HEK293 (cell line): ENCODE results near the gene GCA.

Experiments used
- CTCF ChIA-PET: fragments of 350-600 bp; formaldehyde crosslinking; extraction: SDS; loops from one replicate; lab custom pipeline; 2021; ENCODE audit warnings: antibody characterized with exemption; lab: Yijun Ruan, JAX
- POLR2A ChIA-PET: fragments of 300-600 bp; formaldehyde crosslinking; extraction: SDS; loops from one replicate; lab custom pipeline; 2020; ENCODE audit warnings: antibody characterized with exemption, inconsistent platforms; lab: Yijun Ruan, JAX
- H3K27ac ChIP-seq: fragments of 200-500 bp; sonication (Bioruptor generic); 2 replicates; pipeline ENCODE4 v1.5.1; 2014; ENCODE audit warnings: low read depth, low read length, control low read depth, inconsistent platforms; ENCODE audit errors: extremely low read depth
- H3K36me3 ChIP-seq, 2 experiments: fragments of 200-500 bp in 1 of 2; sonication (Bioruptor generic) in 1 of 2; 1 replicate in 1 of 2; 2 replicates in 1 of 2; pipeline ENCODE4 v1.5.1; 2014 to 2017; ENCODE audit warnings: inconsistent platforms in 2 of 2, low read length in 2 of 2; ENCODE audit not compliant: control insufficient read depth in 2 of 2, insufficient read depth in 1 of 2
- H3K4me1 ChIP-seq: fragments of 200-500 bp; sonication (Bioruptor generic); 2 replicates; pipeline ENCODE4 v1.5.1; 2014; ENCODE audit warnings: mild to moderate bottlenecking, low read length, inconsistent platforms; ENCODE audit not compliant: control insufficient read depth, insufficient read depth
- H3K4me3 ChIP-seq: 2 replicates; pipeline ENCODE4 v1.5.1; 2011; ENCODE audit warnings: low read depth, mild to moderate bottlenecking, control low read depth, low read length, moderate library complexity
- H3K9me3 ChIP-seq: fragments of 200-500 bp; sonication (Bioruptor generic); 2 replicates; pipeline ENCODE4 v1.5.1; 2014; ENCODE audit warnings: low read depth, low read length, inconsistent platforms; ENCODE audit not compliant: control insufficient read depth, insufficient read depth
- GLIS1 ChIP-seq: fragments of 450-650 bp; formaldehyde crosslinking; IDR thresholded peaks from 2 replicates; pipeline ENCODE4 v1.5.1; 2016; ENCODE audit warnings: missing biosample characterization, missing genetic modification characterization
- HOXD13 ChIP-seq: sonication (generic); formaldehyde crosslinking; IDR thresholded peaks from 2 replicates; pipeline ENCODE4 v1.8.0; 2022; ENCODE audit warnings: missing genetic modification reagents, borderline replicate concordance
- KLF7 ChIP-seq: fragments of 450-650 bp; formaldehyde crosslinking; IDR thresholded peaks from 2 replicates; pipeline ENCODE4 v1.5.1; 2016; ENCODE audit warnings: missing biosample characterization, missing genetic modification characterization, borderline replicate concordance
- KLF8 ChIP-seq: fragments of 450-650 bp; formaldehyde crosslinking; IDR thresholded peaks from 2 replicates; pipeline ENCODE4 v1.5.1; 2016; ENCODE audit warnings: missing biosample characterization, missing genetic modification characterization
- RBAK ChIP-seq: fragments of 450-650 bp; formaldehyde crosslinking; IDR thresholded peaks from 2 replicates; pipeline ENCODE4 v1.5.1; 2016; ENCODE audit warnings: missing biosample characterization, missing genetic modification characterization
- TSHZ1 ChIP-seq: fragments of 450-650 bp; formaldehyde crosslinking; IDR thresholded peaks from 2 replicates; pipeline ENCODE4 v1.5.1; 2016; ENCODE audit warnings: missing biosample characterization, missing genetic modification characterization, borderline replicate concordance
- YY1 ChIP-seq: fragments of 450-650 bp; formaldehyde crosslinking; IDR thresholded peaks from 2 replicates; pipeline ENCODE4 v1.5.1; 2018; ENCODE audit warnings: missing biosample characterization, missing genetic modification characterization
- ZFP37 ChIP-seq: fragments of 450-650 bp; formaldehyde crosslinking; IDR thresholded peaks from 2 replicates; pipeline ENCODE4 v1.5.1; 2016; ENCODE audit warnings: missing biosample characterization, missing genetic modification characterization
- ZNF174 ChIP-seq: fragments of 450-650 bp; formaldehyde crosslinking; IDR thresholded peaks from 2 replicates; pipeline ENCODE4 v1.5.0; 2017; ENCODE audit warnings: missing biosample characterization, mild to moderate bottlenecking, missing genetic modification characterization
- ZNF266 ChIP-seq: fragments of 450-650 bp; formaldehyde crosslinking; IDR thresholded peaks from 2 replicates; pipeline ENCODE4 v1.5.1; 2016; ENCODE audit warnings: missing biosample characterization, missing genetic modification characterization, low read depth
- ZNF341 ChIP-seq: fragments of 450-650 bp; formaldehyde crosslinking; IDR thresholded peaks from 2 replicates; pipeline ENCODE4; 2016; ENCODE audit warnings: low read depth, missing biosample characterization, missing genetic modification characterization
- ZNF426 ChIP-seq: fragments of 450-650 bp; formaldehyde crosslinking; IDR thresholded peaks from 2 replicates; pipeline ENCODE4 v1.5.1; 2017; ENCODE audit warnings: missing biosample characterization, missing genetic modification characterization, mild to moderate bottlenecking, inconsistent platforms, moderate library complexity
- TF ChIP-seq, protein P1 (sequence below): fragments of 450-650 bp; formaldehyde crosslinking; IDR thresholded peaks from 2 replicates; pipeline ENCODE4 v1.5.1; 2016; ENCODE audit warnings: missing biosample characterization, missing genetic modification characterization
- TF ChIP-seq, protein P2 (sequence below): fragments of 450-650 bp; formaldehyde crosslinking; IDR thresholded peaks from 2 replicates; pipeline ENCODE4 v1.5.1; 2016; ENCODE audit warnings: missing biosample characterization, missing genetic modification characterization
- TF ChIP-seq, protein P3 (sequence below): fragments of 450-650 bp; formaldehyde crosslinking; IDR thresholded peaks from 2 replicates; pipeline ENCODE4 v1.5.1; 2016; ENCODE audit warnings: missing biosample characterization, missing genetic modification characterization
- TF ChIP-seq, protein P4 (sequence below): fragments of 450-650 bp; formaldehyde crosslinking; IDR thresholded peaks from 2 replicates; pipeline ENCODE4 v1.5.1; 2016; ENCODE audit warnings: missing biosample characterization, missing genetic modification characterization

GCA gene

GRCh38 chr2:162324953-162325352 lies 19.0 kb upstream of the GCA start:
- no peak overlapping the region for H3K4me3 ChIP-seq
- no peak overlapping the region for H3K27ac ChIP-seq
- H3K9me3 ChIP-seq, result no peaks in the 10 kb centered on the region
- H3K4me1 ChIP-seq, result no peaks in the 10 kb centered on the region
- TF ChIP-seq KLF7 (tag by site-specific recombination) (no peak), TSHZ1 (no peak), ZFP37 (tag by site-specific recombination) (no peak)
- TF ChIP-seq, all 188 proteins: peak for 0
- ChIA-PET POLR2A (no interaction called here), CTCF (interaction anchor here (0.7 to 1.5 kb wide), 2 partner anchors 16 to 104 kb away, joined by 3 to 4 read pairs; no protein-coding TSS in a partner anchor)
- H3K36me3 ChIP-seq, result no peaks in the 10 kb centered on the region

DNA sequence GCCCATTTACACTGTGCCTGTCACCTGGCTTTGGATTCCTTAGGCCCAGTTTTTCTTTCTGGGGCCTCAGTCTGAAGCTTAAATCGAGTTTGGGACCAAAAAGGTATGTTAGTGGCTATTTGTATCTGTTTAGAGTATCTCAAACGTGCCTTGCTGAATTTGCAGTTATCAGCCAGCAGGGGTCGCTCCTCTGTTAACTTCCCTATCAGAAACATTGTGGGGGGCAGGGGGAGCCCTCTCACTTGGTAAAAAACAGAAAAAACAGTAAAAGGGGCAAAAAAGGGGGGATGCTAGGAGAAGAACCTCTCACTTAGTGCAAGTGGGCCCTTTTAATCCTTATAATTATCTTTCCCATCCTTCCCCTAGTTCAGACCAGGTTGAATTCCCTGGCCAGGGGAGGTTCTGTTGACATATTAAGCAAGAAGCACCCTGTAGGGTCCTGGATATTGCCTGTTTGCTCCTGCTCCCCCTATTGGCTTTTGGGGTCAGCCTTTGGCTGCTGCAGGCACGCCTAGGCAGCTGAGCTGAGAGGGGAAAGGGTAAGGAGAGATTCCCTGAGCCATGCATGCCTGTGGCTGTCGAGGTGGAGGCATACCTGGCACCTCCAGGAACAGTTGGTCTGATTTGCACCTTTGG lies 16.7 kb upstream of the GCA start:
- CTCF ChIA-PET, result interaction anchor here (0.6 to 1.5 kb wide), 9 partner anchors 10 to 1327 kb away, joined by 3 to 6 read pairs (median 3); no protein-coding TSS in a partner anchor
- no peaks in the 10 kb centered on the region for H3K4me1 ChIP-seq
- TF ChIP-seq, protein P1, sequence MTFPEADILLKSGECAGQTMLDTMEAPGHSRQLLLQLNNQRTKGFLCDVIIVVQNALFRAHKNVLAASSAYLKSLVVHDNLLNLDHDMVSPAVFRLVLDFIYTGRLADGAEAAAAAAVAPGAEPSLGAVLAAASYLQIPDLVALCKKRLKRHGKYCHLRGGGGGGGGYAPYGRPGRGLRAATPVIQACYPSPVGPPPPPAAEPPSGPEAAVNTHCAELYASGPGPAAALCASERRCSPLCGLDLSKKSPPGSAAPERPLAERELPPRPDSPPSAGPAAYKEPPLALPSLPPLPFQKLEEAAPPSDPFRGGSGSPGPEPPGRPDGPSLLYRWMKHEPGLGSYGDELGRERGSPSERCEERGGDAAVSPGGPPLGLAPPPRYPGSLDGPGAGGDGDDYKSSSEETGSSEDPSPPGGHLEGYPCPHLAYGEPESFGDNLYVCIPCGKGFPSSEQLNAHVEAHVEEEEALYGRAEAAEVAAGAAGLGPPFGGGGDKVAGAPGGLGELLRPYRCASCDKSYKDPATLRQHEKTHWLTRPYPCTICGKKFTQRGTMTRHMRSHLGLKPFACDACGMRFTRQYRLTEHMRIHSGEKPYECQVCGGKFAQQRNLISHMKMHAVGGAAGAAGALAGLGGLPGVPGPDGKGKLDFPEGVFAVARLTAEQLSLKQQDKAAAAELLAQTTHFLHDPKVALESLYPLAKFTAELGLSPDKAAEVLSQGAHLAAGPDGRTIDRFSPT, result no peak
- TF ChIP-seq, protein P2, sequence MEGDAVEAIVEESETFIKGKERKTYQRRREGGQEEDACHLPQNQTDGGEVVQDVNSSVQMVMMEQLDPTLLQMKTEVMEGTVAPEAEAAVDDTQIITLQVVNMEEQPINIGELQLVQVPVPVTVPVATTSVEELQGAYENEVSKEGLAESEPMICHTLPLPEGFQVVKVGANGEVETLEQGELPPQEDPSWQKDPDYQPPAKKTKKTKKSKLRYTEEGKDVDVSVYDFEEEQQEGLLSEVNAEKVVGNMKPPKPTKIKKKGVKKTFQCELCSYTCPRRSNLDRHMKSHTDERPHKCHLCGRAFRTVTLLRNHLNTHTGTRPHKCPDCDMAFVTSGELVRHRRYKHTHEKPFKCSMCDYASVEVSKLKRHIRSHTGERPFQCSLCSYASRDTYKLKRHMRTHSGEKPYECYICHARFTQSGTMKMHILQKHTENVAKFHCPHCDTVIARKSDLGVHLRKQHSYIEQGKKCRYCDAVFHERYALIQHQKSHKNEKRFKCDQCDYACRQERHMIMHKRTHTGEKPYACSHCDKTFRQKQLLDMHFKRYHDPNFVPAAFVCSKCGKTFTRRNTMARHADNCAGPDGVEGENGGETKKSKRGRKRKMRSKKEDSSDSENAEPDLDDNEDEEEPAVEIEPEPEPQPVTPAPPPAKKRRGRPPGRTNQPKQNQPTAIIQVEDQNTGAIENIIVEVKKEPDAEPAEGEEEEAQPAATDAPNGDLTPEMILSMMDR (tag by site-specific recombination), result 0 out of 2 replicates have a peak, but pooled peaks have one; percentile 21
- H3K4me3 ChIP-seq, result no peak overlapping the region
- no peak overlapping the region for H3K27ac ChIP-seq
- H3K36me3 ChIP-seq, result no peaks in the 10 kb centered on the region
- POLR2A ChIA-PET, result no interaction called here
- no peaks in the 10 kb centered on the region for H3K9me3 ChIP-seq

DNA sequence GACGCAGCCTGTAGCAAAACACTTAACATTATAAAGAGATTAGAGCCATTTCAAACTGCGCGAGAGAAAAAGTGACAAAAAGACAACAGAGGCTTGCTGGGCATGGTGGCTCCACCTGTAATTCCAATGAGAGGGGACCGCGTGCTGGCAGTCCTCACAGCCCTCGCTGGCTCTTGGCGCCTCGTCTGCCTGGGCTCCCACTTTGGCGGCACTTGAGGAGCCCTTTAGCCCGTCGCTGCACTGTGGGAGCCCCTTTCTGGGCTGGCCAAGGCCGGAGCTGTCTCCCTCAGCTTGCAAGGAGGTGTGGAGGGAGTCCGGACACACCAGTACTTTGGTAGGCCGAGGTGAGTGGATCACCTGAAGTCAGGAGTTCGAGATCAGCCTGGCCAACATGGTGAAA lies 16.1 kb upstream of the GCA start:
- ChIA-PET POLR2A (no interaction called here), CTCF (interaction anchor here (0.6 to 0.7 kb wide), 4 partner anchors 109 to 1326 kb away, joined by 3 to 4 read pairs (median 4); no protein-coding TSS in a partner anchor)
- Histone ChIP-seq H3K36me3 (no peaks in the 10 kb centered on the region), H3K27ac (no peak overlapping the region), H3K9me3 (no peaks in the 10 kb centered on the region), H3K4me1 (no peaks in the 10 kb centered on the region), H3K4me3 (no peak overlapping the region)
- no peak for TF ChIP-seq ZNF426
- TF ChIP-seq KLF8 (tag by site-specific recombination), result no peak
- TF ChIP-seq RBAK, result no peak
- TF ChIP-seq GLIS1 (tag by site-specific recombination), result no peak
- TF ChIP-seq, protein P3, sequence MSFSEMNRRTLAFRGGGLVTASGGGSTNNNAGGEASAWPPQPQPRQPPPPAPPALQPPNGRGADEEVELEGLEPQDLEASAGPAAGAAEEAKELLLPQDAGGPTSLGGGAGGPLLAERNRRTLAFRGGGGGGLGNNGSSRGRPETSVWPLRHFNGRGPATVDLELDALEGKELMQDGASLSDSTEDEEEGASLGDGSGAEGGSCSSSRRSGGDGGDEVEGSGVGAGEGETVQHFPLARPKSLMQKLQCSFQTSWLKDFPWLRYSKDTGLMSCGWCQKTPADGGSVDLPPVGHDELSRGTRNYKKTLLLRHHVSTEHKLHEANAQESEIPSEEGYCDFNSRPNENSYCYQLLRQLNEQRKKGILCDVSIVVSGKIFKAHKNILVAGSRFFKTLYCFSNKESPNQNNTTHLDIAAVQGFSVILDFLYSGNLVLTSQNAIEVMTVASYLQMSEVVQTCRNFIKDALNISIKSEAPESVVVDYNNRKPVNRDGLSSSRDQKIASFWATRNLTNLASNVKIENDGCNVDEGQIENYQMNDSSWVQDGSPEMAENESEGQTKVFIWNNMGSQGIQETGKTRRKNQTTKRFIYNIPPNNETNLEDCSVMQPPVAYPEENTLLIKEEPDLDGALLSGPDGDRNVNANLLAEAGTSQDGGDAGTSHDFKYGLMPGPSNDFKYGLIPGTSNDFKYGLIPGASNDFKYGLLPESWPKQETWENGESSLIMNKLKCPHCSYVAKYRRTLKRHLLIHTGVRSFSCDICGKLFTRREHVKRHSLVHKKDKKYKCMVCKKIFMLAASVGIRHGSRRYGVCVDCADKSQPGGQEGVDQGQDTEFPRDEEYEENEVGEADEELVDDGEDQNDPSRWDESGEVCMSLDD (tag by site-specific recombination), result no peak
- no peak for TF ChIP-seq ZNF174
- no peak for TF ChIP-seq HOXD13 (CRISPR knock-in tag)
- TF ChIP-seq, protein P4, sequence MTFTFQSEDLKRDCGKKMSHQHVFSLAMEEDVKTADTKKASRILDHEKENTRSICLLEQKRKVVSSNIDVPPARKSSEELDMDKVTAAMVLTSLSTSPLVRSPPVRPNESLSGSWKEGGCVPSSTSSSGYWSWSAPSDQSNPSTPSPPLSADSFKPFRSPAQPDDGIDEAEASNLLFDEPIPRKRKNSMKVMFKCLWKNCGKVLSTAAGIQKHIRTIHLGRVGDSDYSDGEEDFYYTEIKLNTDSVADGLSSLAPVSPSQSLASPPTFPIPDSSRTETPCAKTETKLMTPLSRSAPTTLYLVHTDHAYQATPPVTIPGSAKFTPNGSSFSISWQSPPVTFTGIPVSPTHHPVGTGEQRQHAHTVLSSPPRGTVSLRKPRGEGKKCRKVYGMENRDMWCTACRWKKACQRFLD, result no peak
- TF ChIP-seq YY1, result no peak
- TF ChIP-seq ZNF266 (tag by site-specific recombination), result no peak
- no peak for TF ChIP-seq ZNF341
